ENCODE results near the gene WDR90. TPM values are rescaled to one million over a fixed set of nuclear protein-coding genes. Genes with fewer than 3 reads are reported as not detected.
A peak's percentile ranks its signal among the peaks of the same experiment; 100 is the strongest.

WDR90 gene
- total RNA-seq, 4 donors from 2014 or later: 11.1 to 32.1 (median 18.9) TPM

DNA sequence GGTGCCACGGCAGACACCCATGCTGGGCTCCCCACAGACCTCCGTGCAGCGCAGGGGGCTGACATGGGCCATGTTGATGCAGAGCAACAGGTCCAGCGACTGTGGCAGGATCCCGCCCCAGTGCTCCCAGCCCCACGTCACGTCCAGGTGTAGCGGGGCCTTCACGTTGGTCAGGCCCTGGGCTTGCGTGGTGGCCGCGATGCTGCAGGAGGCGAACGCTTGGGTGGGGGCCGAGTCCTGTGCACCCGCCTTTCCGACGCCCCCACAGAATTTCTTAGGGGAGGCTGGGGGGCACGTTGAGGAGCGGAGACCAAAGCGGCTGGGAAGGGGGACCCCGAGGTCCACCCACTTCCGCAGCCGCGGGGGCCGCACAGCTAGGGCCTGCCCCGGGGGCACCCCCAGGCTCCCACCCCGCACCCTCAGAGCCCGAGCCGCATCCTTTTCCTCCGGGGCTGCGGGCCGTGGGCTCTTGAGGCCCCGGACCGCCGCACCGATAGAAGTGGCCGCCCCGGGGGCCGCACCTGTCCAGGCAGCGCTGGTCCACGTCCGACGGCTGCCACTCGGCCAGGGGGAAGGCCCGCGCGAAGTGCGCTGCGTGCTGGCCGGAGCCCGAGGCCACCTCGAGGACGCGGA, 13.5 kb upstream of the WDR90 start:
- no peak for TF ChIP-seq POLR2A (IDR thresholded peaks at IDR 0.05)
- TF ChIP-seq, protein P1, sequence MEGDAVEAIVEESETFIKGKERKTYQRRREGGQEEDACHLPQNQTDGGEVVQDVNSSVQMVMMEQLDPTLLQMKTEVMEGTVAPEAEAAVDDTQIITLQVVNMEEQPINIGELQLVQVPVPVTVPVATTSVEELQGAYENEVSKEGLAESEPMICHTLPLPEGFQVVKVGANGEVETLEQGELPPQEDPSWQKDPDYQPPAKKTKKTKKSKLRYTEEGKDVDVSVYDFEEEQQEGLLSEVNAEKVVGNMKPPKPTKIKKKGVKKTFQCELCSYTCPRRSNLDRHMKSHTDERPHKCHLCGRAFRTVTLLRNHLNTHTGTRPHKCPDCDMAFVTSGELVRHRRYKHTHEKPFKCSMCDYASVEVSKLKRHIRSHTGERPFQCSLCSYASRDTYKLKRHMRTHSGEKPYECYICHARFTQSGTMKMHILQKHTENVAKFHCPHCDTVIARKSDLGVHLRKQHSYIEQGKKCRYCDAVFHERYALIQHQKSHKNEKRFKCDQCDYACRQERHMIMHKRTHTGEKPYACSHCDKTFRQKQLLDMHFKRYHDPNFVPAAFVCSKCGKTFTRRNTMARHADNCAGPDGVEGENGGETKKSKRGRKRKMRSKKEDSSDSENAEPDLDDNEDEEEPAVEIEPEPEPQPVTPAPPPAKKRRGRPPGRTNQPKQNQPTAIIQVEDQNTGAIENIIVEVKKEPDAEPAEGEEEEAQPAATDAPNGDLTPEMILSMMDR (IDR thresholded peaks at IDR 0.05): no peak
- DNase-seq (ENCODE audit: low spot score in 2 of 2): no peak
- intact Hi-C loops (cut with DNase I; ENCODE audit: low total_unique reads): no loop called here
- 0 to 5% methylated on average over 34 to 39 of the region's 55 CpGs for WGBS, 2 donors
- H3K4me3 ChIP-seq (ENCODE audit: low read depth, poor library complexity, severe bottlenecking): peak overlapping the region; percentile 80

DNA sequence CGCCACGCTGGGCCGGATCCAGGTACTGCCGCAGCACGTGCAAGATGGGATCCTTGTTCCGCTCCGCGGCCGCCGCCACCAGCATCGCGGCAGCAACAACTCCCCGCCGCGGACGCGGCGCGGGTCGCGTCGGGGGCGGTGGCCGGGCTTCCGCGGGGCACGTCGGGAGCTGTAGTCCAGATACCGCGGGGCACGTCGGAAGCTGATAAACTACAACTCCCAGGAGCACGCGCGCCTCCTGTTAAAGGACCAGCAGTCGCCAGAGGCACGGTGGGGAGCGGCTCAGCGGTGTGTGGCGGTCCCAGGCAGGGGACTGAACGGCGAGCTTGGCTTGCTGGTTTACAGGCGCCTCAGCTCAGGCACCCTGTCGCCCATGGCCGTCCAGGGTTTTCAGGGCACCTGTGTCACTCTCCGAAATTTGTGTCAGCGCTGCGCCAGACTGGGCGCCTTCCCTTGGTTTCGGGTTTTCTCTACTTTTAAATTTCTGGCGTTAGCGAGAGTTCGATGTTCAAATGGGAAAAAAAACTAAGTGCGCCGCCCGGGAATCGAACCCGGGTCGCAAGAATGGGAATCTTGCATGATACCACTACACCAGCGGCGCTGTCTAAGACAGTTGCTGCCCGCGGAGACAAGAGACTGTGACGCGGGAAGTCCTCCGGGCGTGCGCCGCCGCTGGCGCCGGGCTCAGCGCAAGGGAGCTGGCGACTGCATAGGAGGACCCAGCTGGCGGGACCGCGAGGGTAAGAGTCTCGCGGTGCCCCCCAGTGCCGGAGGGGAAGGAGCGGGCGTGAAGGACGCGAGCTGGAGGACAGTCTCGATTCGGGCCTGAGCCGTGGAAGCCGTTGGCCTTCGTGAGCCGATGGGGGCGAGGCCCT, 12.7 kb upstream of the WDR90 start, which contains the start of gene METTL26:
TSS of gene METTL26 (minus strand) at position 100 of the 875 bp plus-strand sequence. CDS start at position 85, 15 bp downstream.
- TF ChIP-seq POLR2A (IDR thresholded peaks at IDR 0.05): no peak
- TF ChIP-seq, protein P1 (IDR thresholded peaks at IDR 0.05): no peak
- WGBS, 2 donors: 0 to 1% methylated on average over 44 to 57 of the region's 91 CpGs
- DNase-seq (ENCODE audit: low spot score in 2 of 2): peak; percentile 93 to 99
- intact Hi-C loops (cut with DNase I; ENCODE audit: low total_unique reads): no loop called here
- peak within 1 kb of the TSS; percentile 80 for H3K4me3 ChIP-seq (ENCODE audit: low read depth, poor library complexity, severe bottlenecking)

GRCh38 chr16:637081-638018, 11.8 kb upstream of the WDR90 start:
- TF ChIP-seq POLR2A (IDR thresholded peaks at IDR 0.05): no peak
- TF ChIP-seq, protein P1 (IDR thresholded peaks at IDR 0.05): no peak
- DNase-seq (ENCODE audit: low spot score in 2 of 2): peak; percentile 79 to 97
- peak overlapping the region; percentile 80 for H3K4me3 ChIP-seq (ENCODE audit: low read depth, poor library complexity, severe bottlenecking)
- 22 to 38% methylated on average over 21 to 37 of the region's 53 CpGs for WGBS, 2 donors
- intact Hi-C loops (cut with DNase I; ENCODE audit: low total_unique reads): no loop called here

DNA sequence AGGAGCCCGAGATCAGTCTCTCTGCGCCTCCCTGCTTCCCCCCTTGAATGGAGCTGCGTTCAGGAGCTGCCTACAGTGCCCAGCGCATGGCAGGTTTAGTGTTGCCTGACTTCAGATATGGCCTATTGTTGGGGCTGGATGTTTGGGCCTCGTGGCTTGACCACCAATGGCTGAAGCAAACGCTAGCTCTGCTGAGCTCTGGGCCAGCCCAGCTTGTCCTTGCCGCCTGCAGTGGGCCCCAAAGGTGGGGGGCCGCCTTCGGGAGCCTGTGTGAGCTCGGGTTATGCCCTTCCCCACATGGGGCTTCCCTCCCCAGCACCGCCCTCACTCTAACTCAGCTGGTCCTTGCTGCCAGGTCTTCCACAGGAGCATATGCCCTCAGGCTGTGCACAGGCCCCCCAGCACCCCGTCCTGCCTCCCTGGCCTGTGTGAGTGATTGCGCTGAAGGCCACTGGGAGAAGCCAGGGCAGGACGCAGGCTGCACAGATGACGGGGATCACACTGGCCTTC, 11.1 kb upstream of the WDR90 start:
- 87% methylated on average over 13 to 15 of the region's 15 CpGs for WGBS, 2 donors
- no peak overlapping the region for H3K4me3 ChIP-seq (ENCODE audit: low read depth, poor library complexity, severe bottlenecking)
- no peak for DNase-seq (ENCODE audit: low spot score in 2 of 2)
- TF ChIP-seq, protein P1 (IDR thresholded peaks at IDR 0.05): no peak
- no peak for TF ChIP-seq POLR2A (IDR thresholded peaks at IDR 0.05)
- intact Hi-C loops (cut with DNase I; ENCODE audit: low total_unique reads): no loop called here

DNA sequence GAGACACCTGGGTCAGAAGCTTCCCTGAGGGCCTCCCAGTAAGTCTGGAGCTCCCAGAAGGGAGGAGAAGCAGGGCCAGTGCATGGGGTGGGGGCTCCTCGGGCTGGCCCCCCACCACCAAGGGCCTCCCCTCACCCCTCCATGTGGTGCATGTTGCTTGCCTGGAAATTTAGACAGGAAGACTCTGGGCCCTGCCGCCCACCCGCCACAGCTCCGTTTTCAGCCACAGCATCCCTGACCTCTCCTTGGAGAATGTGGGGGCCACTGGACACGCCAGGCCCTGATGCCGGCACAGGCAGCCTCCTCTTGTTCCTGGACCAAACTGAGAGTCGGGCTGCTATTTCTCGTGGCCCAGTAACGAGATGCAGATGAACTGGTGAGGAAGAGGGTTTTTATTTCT, 10.3 kb upstream of the WDR90 start:
- intact Hi-C loops (cut with DNase I; ENCODE audit: low total_unique reads): no loop called here
- 78 to 85% methylated on average over 9 of the region's 9 CpGs for WGBS, 2 donors
- DNase-seq (ENCODE audit: low spot score in 2 of 2): no peak

More for the DNA sequence above, 10.3 kb upstream of the WDR90 start:
- H3K4me3 ChIP-seq (ENCODE audit: low read depth, poor library complexity, severe bottlenecking): no peak overlapping the region
- TF ChIP-seq, protein P1 (IDR thresholded peaks at IDR 0.05): no peak
